Measurements from ENCODE around the gene CATSPERD.

DNA sequence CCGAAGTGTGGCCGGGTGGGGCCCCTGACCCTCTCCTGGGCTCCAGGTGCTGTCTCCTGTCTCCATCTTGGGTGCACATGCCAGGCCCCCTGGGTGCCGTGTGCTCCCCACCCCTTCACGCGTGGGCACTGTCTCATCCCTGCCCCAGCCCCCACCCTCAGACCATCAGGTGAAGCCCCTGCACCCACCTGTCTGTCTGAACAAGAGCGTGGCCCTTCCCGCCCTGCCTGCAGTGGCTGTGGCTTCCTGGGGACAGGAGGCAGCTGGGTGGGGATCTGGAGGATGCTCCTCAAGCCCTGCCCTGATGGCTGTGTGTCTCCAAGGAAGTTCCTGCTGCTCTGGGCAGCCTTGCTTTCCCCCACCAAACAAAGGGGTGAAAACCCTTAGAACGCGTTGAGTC, 61.9 kb downstream of the CATSPERD start:
- TF ChIP-seq CTCF (conservative IDR thresholded peaks at IDR 0.05; ENCODE audit: low read depth, low read length) (no peak), EZH2phosphoT487 (IDR thresholded peaks at IDR 0.05; ENCODE audit: borderline replicate concordance, low read length) (no peak)
